ENCODE measurements around the gene PTGIR. TPM values are rescaled to one million over a fixed set of nuclear protein-coding genes. Genes with fewer than 3 reads are reported as not detected.

PTGIR gene
- total RNA-seq, 4 donors from 2014 or later = 9.0 to 21.9 (median 12.7) TPM

DNA sequence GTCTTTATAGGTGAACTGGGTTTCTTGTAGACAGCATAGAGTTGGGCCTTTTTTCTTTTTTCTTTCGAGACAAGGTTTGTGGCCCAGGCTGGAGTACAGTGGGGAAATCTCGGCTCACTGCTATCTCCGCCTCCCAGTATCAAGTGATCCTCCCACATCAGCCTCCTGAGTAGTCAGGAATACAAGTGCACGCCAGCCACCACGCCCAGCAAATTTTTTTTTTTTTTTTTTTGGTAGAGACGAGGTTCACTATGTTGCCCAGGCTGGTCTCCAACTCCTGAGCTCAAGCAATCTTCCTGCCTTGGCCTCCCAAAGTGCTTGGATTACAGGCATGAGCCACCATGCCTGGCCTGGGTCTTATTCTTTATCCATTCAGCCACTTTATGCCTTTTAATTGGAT is 28.9 kb downstream of the PTGIR start:
- WGBS, 2 donors = 81 to 88% methylated on average over 6 of the region's 6 CpGs
- Histone ChIP-seq H3K4me1 (no peaks in the 10 kb centered on the region), H3K27me3 (no peaks in the 10 kb centered on the region), H3K36me3 (no peaks in the 10 kb centered on the region), H3K9me3 (no peaks in the 10 kb centered on the region), H3K27ac (no peak overlapping the region), H3K4me3 (replicated peaks in 1 of 3) (no peak overlapping the region)
- no peak for TF ChIP-seq POLR2A (IDR thresholded peaks at IDR 0.05)
- TF ChIP-seq, protein P1, sequence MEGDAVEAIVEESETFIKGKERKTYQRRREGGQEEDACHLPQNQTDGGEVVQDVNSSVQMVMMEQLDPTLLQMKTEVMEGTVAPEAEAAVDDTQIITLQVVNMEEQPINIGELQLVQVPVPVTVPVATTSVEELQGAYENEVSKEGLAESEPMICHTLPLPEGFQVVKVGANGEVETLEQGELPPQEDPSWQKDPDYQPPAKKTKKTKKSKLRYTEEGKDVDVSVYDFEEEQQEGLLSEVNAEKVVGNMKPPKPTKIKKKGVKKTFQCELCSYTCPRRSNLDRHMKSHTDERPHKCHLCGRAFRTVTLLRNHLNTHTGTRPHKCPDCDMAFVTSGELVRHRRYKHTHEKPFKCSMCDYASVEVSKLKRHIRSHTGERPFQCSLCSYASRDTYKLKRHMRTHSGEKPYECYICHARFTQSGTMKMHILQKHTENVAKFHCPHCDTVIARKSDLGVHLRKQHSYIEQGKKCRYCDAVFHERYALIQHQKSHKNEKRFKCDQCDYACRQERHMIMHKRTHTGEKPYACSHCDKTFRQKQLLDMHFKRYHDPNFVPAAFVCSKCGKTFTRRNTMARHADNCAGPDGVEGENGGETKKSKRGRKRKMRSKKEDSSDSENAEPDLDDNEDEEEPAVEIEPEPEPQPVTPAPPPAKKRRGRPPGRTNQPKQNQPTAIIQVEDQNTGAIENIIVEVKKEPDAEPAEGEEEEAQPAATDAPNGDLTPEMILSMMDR (IDR thresholded peaks at IDR 0.05) = no peak
- DNase-seq = no peak
- intact Hi-C loops (cut with DNase I) = no loop called here

DNA sequence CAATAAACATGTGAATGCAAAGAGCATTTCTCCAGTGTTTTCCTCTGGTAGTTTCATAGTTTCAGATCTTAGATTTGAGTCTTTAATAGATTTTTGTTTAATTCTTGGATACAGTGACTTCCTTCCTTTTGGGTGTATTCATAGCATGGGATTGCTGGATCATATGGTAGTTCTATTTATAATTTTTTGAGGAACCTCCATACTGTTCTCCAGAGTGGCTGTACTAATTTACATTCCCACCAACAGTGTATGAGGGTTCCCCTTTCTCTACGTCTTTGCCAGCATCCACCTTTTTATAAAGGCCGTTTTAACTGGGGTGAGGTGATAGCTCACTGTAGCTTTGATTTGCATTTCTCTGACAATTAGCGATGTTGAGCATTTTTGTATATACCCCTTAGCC is 33.0 kb downstream of the PTGIR start:
- no peaks in the 10 kb centered on the region for H3K9me3 ChIP-seq
- H3K4me1 ChIP-seq = no peaks in the 10 kb centered on the region
- H3K27me3 ChIP-seq = no peaks in the 10 kb centered on the region
- 87 to 90% methylated on average over 3 of the region's 3 CpGs for WGBS, 2 donors
- no peaks in the 10 kb centered on the region for H3K36me3 ChIP-seq
- intact Hi-C loops (cut with DNase I) = no loop called here
- no peak for DNase-seq
- H3K27ac ChIP-seq = no peak overlapping the region
- TF ChIP-seq, protein P1 (IDR thresholded peaks at IDR 0.05) = no peak
- TF ChIP-seq POLR2A (IDR thresholded peaks at IDR 0.05) = no peak
- no peak overlapping the region for H3K4me3 ChIP-seq (replicated peaks in 1 of 3)

DNA sequence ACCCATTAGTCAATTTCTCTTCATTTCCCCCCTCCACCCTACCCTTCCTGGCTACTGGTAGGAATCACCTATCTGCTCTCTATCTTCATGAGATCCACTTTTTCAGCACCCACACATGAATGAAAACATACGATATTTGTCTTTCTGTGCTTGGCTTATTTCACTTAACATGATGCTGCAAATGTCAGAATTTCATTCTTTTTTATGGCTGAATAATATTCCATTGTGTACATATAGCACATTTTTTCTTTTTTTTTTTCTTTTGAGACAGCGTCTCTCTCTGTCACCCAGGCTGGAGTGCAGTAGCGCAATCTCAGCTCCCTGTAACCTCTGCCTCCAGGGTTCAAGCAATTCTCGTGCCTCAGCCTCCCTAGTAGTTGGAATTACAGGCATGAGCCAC is 33.6 kb downstream of the PTGIR start:
- TF ChIP-seq POLR2A (IDR thresholded peaks at IDR 0.05) = no peak
- TF ChIP-seq, protein P1 (IDR thresholded peaks at IDR 0.05) = no peak
- Histone ChIP-seq H3K4me3 (replicated peaks in 1 of 3) (no peak overlapping the region), H3K36me3 (no peaks in the 10 kb centered on the region), H3K27me3 (no peaks in the 10 kb centered on the region), H3K27ac (no peak overlapping the region), H3K9me3 (no peaks in the 10 kb centered on the region), H3K4me1 (no peaks in the 10 kb centered on the region)
- DNase-seq = no peak
- WGBS, 2 donors = 97 to 98% methylated on average over 4 of the region's 4 CpGs
- intact Hi-C loops (cut with DNase I) = no loop called here

- intact Hi-C loops (cut with DNase I) = no loop called here
- no peak overlapping the region for H3K27ac ChIP-seq
- no peak overlapping the region for H3K4me3 ChIP-seq (replicated peaks in 1 of 3)
- no peaks in the 10 kb centered on the region for H3K36me3 ChIP-seq
- 86 to 88% methylated on average over 3 of the region's 3 CpGs for WGBS, 2 donors
- no peaks in the 10 kb centered on the region for H3K27me3 ChIP-seq
- no peak for DNase-seq
- no peak for TF ChIP-seq POLR2A (IDR thresholded peaks at IDR 0.05)
- TF ChIP-seq, protein P1 (IDR thresholded peaks at IDR 0.05) = no peak
- no peaks in the 10 kb centered on the region for H3K4me1 ChIP-seq
- no peaks in the 10 kb centered on the region for H3K9me3 ChIP-seq
Observed at GRCh38 chr19:46587861-46588260, 37.0 kb downstream of the PTGIR start.

- DNase-seq = no peak
- Histone ChIP-seq H3K4me3 (replicated peaks in 1 of 3) (no peak overlapping the region), H3K9me3 (no peaks in the 10 kb centered on the region), H3K36me3 (no peaks in the 10 kb centered on the region), H3K4me1 (no peaks in the 10 kb centered on the region), H3K27ac (no peak overlapping the region), H3K27me3 (no peaks in the 10 kb centered on the region)
- TF ChIP-seq, protein P1 (IDR thresholded peaks at IDR 0.05) = no peak
- no peak for TF ChIP-seq POLR2A (IDR thresholded peaks at IDR 0.05)
- intact Hi-C loops (cut with DNase I) = no loop called here
- 81 to 86% methylated on average over 4 of the region's 4 CpGs for WGBS, 2 donors
Observed at GRCh38 chr19:46586294-46586693, 38.6 kb downstream of the PTGIR start.
